Right atrium auricular region (tissue), 2 donors: ENCODE measurements around the gene CNPY2. TPM values are rescaled to one million over a fixed set of nuclear protein-coding genes. Genes with fewer than 3 reads are reported as not detected.
"Not testable (repeated sequence)": the region's sequence is repeated elsewhere in the genome, so short reads cannot be mapped to it uniquely, and the experiment has no call there.

Experiments
- DNase-seq: peaks from one replicate; pipeline ENCODE4 v3.0.0-alpha.2; 2019; ENCODE audit warnings: low spot score
- H3K27ac ChIP-seq, 2 donors: fragments of 200-600 bp; sonication (generic); 1 replicate in 1 of 2; 2 replicates in 1 of 2; pipeline ENCODE4 v1.5.1; 2016 to 2019
- H3K27me3 ChIP-seq, 2 donors: fragments of 200-600 bp; sonication (generic); one replicate each; pipeline versions ENCODE4 v1.5.1 to v1.6.0; 2017 to 2019
- H3K36me3 ChIP-seq: fragments of 200-600 bp; sonication (generic); one replicate; pipeline ENCODE4 v1.5.1; 2016
- H3K4me1 ChIP-seq, 2 donors: fragments of 200-600 bp; sonication (generic); one replicate each; pipeline versions ENCODE4 v1.5.1 to v1.6.0; 2017 to 2019
- H3K4me3 ChIP-seq, 2 donors: fragments of 200-600 bp; sonication (generic); 1 replicate in 1 of 2; 2 replicates in 1 of 2; pipeline ENCODE4 v1.5.1; 2017 to 2019; ENCODE audit warnings: mild to moderate bottlenecking in 1 of 2, moderate library complexity in 1 of 2
- H3K9me3 ChIP-seq, 2 donors: fragments of 200-600 bp; sonication (generic); one replicate each; pipeline ENCODE4 v1.5.1; 2019
- total RNA-seq, 2 donors: library from RNA; depleted of rRNA; stranded (reverse); fragments of >200 nt; gene quantifications; one replicate each; pipeline ENCODE4 v1.1.0, GENCODE V29; 2016
- TF ChIP-seq, protein P1 (sequence below), 2 donors: fragments of 200-600 bp; sonication (generic); IDR thresholded peaks; one replicate each; pipeline ENCODE4 v1.5.1; 2019; ENCODE audit warnings: antibody characterized with exemption in 2 of 2

The CNPY2 gene
- total RNA-seq, 2 donors from 2014 or later: 37.0 to 55.2 TPM

DNA sequence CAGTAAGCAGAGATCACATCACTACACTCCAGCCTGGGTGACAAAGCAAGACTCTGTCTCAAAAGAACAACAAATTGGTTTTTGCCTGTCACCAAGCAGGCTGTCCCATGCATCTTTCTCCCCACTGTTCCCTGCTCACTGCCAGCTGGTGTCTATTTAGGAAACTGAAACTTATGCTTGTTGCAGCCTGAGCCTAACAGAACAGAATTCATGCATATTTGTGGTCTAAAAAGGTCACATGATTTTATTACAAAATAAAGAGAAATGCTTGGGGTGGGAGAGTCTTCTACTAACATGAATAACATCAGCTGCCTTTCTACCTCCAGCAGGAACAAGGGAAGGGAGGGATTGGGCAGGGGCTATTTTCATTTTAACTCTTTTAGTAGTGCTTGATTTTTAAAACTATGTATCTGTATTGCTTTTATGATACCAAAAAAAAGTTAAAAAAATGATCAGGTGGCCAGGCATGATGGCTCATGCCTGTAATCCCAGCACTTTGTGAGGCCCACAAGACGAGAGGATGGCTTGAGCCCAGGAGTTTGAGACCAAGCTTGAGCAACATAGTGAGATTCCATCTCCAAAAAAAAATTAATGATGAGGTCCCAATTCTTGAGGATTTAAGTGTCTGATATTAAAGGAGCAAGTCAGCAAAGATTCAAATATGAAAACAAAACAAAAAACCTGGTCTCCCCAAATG lies 43.2 kb upstream of the CNPY2 start:
- H3K27me3 ChIP-seq: no peaks in the 10 kb centered on the region
- DNase-seq: no peak
- H3K9me3 ChIP-seq: no peaks in the 10 kb centered on the region
- peak overlapping the region; percentile 62 to 86 for H3K4me3 ChIP-seq
- H3K36me3 ChIP-seq: peaks cover 25% of the 10 kb centered on the region
- TF ChIP-seq, protein P1, sequence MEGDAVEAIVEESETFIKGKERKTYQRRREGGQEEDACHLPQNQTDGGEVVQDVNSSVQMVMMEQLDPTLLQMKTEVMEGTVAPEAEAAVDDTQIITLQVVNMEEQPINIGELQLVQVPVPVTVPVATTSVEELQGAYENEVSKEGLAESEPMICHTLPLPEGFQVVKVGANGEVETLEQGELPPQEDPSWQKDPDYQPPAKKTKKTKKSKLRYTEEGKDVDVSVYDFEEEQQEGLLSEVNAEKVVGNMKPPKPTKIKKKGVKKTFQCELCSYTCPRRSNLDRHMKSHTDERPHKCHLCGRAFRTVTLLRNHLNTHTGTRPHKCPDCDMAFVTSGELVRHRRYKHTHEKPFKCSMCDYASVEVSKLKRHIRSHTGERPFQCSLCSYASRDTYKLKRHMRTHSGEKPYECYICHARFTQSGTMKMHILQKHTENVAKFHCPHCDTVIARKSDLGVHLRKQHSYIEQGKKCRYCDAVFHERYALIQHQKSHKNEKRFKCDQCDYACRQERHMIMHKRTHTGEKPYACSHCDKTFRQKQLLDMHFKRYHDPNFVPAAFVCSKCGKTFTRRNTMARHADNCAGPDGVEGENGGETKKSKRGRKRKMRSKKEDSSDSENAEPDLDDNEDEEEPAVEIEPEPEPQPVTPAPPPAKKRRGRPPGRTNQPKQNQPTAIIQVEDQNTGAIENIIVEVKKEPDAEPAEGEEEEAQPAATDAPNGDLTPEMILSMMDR (IDR thresholded peaks at IDR 0.05): no peak
- H3K27ac ChIP-seq: peak overlapping the region; percentile 89 to 92
- peaks cover 0 to 15% of the 10 kb centered on the region in 2 donors for H3K4me1 ChIP-seq

DNA sequence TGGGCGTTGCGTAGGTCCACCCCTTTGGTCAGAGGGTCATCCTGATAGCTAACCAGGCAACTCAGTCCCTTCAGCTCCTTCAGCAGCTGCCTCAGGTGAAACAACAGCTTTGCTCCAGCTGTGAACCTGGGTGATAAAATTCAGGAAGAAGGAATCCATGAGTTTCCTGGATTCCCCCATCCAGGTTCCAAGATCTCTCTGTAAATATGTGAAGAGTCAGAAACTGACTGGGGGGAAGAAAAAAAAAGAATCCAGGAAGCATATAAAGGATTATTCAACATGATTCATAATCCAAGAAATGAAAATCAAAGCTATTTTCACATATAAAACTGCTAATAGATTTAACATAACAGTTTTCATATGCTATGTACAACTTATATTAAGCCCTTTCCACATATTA lies 35.5 kb upstream of the CNPY2 start:
- H3K4me1 ChIP-seq: no peaks in the 10 kb centered on the region
- no peak overlapping the region for H3K4me3 ChIP-seq
- TF ChIP-seq, protein P1 (IDR thresholded peaks at IDR 0.05): no peak
- H3K27ac ChIP-seq: no peak overlapping the region
- no peaks in the 10 kb centered on the region for H3K9me3 ChIP-seq
- no peaks in the 10 kb centered on the region for H3K27me3 ChIP-seq
- no peak for DNase-seq
- peaks cover 96% of the 10 kb centered on the region for H3K36me3 ChIP-seq

DNA sequence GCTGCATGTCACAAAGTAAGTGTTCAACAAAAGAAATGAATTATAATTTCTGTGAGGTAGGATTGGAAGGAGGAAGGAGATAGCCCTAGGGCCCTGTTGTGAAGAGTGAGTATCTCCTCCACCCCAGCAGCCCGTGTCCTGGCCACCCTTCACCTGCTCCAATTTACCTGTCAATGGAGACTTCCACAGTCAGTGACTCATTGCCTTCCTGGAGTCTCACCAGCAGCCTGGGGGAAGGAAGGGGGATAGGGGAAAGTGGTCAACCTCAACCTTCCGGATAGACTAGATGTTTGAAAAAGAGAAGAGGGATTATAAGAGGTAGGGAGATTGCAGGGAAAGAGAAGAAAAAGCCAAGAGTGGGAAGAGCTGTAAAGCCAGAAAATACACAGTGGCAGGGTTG lies 34.9 kb upstream of the CNPY2 start:
- no peak overlapping the region for H3K27ac ChIP-seq
- no peak overlapping the region for H3K4me3 ChIP-seq
- H3K4me1 ChIP-seq: no peaks in the 10 kb centered on the region
- H3K9me3 ChIP-seq: no peaks in the 10 kb centered on the region
- peaks cover 96% of the 10 kb centered on the region for H3K36me3 ChIP-seq
- H3K27me3 ChIP-seq: no peaks in the 10 kb centered on the region
- DNase-seq: no peak
- TF ChIP-seq, protein P1 (IDR thresholded peaks at IDR 0.05): no peak

- no peaks in the 10 kb centered on the region for H3K27me3 ChIP-seq
These were observed 33.0 kb upstream of the CNPY2 start for GRCh38 chr12:56348776-56349175.

DNA sequence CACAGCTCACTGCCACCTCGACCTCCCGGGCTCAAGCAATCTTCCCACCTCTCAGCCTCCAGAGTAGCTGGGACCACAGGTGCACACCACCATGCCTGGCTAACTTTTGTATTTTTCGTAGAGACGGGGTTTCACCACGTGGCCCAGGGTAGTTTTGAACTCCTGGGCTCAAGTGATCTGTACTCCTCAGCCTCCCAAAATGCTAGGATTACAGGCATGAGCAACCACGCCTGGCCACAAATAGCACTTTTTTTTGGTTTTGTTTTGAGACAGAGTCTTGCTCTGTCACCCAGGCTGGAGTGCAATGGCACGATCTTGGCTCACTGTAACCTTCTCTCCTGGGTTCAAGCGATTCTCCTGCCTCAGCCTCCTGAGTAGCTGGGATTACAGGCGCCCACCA lies 31.5 kb upstream of the CNPY2 start:
- H3K4me1 ChIP-seq, H3K27me3 ChIP-seq, H3K4me3 ChIP-seq, H3K9me3 ChIP-seq, DNase-seq, H3K27ac ChIP-seq: not testable (repeated sequence)
- H3K36me3 ChIP-seq: peaks cover 83% of the 10 kb centered on the region

More at GRCh38 chr12:56348776-56349175, 33.0 kb upstream of the CNPY2 start:
- Histone ChIP-seq H3K27ac (no peak overlapping the region), H3K4me3 (no peak overlapping the region), H3K9me3 (no peaks in the 10 kb centered on the region), H3K36me3 (peaks cover 87% of the 10 kb centered on the region), H3K4me1 (no peaks in the 10 kb centered on the region)
- DNase-seq: no peak
- TF ChIP-seq, protein P1 (IDR thresholded peaks at IDR 0.05): no peak

DNA sequence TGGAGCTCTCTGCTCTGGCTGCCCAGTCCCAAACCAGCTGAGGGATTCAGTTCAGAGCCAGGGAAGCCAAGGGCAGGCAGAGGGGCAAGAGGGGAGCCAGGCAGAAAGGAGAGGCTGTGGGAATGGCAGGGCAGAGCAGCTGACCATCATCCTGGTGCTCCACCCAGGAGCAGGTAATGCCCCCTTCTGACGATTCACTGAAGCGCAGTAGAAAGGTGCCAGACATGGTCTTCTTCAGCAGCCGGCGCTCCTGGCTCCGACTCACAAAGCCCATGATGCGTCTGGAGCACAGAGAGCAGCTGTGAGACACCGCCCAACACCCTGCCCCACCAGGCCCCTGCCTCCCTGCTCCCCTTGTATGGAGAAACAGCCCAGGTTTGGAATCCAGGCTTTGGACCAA lies 30.9 kb upstream of the CNPY2 start:
- Histone ChIP-seq H3K27me3 (no peaks in the 10 kb centered on the region), H3K27ac (no peak overlapping the region), H3K4me3 (no peak overlapping the region), H3K36me3 (peaks cover 79% of the 10 kb centered on the region), H3K4me1 (no peaks in the 10 kb centered on the region), H3K9me3 (no peaks in the 10 kb centered on the region)
- DNase-seq: no peak
- TF ChIP-seq, protein P1 (IDR thresholded peaks at IDR 0.05): no peak

- not testable (repeated sequence) for H3K27me3 ChIP-seq, H3K9me3 ChIP-seq, H3K4me1 ChIP-seq, H3K4me3 ChIP-seq, H3K27ac ChIP-seq, DNase-seq
- peaks cover 35% of the 10 kb centered on the region for H3K36me3 ChIP-seq
These were observed 26.5 kb upstream of the CNPY2 start for GRCh38 chr12:56342290-56342689.
